ENCODE results near the gene TEX2. TPM values are rescaled to one million over a fixed set of nuclear protein-coding genes. Genes with fewer than 3 reads are reported as not detected.
A peak's percentile ranks its signal among the peaks of the same experiment; 100 is the strongest.

Gene TEX2
- total RNA-seq, 1 experiment from 2014 or later, result 10.8 TPM

DNA sequence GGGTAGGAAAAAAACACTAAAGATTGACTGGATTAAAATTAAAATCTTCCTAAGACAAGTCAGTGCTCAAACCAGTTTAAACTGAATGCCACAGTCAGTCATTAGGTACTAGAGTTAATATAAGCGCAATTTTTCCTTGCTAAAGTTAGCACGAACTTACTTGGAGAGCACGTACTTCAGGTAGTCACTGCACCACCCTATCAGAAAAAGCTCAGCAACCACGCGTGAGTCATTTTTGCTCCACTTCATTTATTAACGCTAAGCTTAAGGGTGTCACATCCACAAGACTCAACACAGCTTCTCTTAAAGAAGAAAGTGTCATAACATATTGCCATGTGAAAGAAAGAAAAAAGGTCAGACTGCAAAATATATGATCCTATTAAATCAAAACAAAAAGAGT lies 53.1 kb downstream of the TEX2 start:
- no peak for ATAC-seq
- Mint-ChIP-seq H3K4me3 (no peak overlapping the region), H3K27ac (peak overlapping the region; percentile 66), H3K9me3 (no peaks in the 10 kb centered on the region), H3K27me3 (ENCODE audit: low read depth) (no peaks in the 10 kb centered on the region), H3K4me1 (peaks cover 23% of the 10 kb centered on the region), H3K36me3 (peaks cover 15% of the 10 kb centered on the region)
- ChIA-PET POLR2A (no interaction called here), CTCF (interaction anchor here (0.6 to 1.2 kb wide), 3 partner anchors 9 to 27 kb away, joined by 3 to 5 read pairs (median 4); no protein-coding TSS in a partner anchor)
- TF ChIP-seq, protein P1, sequence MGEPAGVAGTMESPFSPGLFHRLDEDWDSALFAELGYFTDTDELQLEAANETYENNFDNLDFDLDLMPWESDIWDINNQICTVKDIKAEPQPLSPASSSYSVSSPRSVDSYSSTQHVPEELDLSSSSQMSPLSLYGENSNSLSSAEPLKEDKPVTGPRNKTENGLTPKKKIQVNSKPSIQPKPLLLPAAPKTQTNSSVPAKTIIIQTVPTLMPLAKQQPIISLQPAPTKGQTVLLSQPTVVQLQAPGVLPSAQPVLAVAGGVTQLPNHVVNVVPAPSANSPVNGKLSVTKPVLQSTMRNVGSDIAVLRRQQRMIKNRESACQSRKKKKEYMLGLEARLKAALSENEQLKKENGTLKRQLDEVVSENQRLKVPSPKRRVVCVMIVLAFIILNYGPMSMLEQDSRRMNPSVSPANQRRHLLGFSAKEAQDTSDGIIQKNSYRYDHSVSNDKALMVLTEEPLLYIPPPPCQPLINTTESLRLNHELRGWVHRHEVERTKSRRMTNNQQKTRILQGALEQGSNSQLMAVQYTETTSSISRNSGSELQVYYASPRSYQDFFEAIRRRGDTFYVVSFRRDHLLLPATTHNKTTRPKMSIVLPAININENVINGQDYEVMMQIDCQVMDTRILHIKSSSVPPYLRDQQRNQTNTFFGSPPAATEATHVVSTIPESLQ (CRISPR knock-in tag; IDR thresholded peaks at IDR 0.05), result no peak
- TF ChIP-seq, protein P2, sequence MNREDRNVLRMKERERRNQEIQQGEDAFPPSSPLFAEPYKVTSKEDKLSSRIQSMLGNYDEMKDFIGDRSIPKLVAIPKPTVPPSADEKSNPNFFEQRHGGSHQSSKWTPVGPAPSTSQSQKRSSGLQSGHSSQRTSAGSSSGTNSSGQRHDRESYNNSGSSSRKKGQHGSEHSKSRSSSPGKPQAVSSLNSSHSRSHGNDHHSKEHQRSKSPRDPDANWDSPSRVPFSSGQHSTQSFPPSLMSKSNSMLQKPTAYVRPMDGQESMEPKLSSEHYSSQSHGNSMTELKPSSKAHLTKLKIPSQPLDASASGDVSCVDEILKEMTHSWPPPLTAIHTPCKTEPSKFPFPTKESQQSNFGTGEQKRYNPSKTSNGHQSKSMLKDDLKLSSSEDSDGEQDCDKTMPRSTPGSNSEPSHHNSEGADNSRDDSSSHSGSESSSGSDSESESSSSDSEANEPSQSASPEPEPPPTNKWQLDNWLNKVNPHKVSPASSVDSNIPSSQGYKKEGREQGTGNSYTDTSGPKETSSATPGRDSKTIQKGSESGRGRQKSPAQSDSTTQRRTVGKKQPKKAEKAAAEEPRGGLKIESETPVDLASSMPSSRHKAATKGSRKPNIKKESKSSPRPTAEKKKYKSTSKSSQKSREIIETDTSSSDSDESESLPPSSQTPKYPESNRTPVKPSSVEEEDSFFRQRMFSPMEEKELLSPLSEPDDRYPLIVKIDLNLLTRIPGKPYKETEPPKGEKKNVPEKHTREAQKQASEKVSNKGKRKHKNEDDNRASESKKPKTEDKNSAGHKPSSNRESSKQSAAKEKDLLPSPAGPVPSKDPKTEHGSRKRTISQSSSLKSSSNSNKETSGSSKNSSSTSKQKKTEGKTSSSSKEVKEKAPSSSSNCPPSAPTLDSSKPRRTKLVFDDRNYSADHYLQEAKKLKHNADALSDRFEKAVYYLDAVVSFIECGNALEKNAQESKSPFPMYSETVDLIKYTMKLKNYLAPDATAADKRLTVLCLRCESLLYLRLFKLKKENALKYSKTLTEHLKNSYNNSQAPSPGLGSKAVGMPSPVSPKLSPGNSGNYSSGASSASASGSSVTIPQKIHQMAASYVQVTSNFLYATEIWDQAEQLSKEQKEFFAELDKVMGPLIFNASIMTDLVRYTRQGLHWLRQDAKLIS (CRISPR knock-in tag; IDR thresholded peaks at IDR 0.05; ENCODE audit: borderline replicate concordance), result no peak
- TF ChIP-seq ESRRA (CRISPR knock-in tag; IDR thresholded peaks at IDR 0.05; ENCODE audit: borderline replicate concordance) (no peak), NR1H2 (CRISPR knock-in tag; IDR thresholded peaks at IDR 0.05) (no peak), SMAD3 (CRISPR knock-in tag; IDR thresholded peaks at IDR 0.05; ENCODE audit: borderline replicate concordance) (no peak), ELF4 (CRISPR knock-in tag; IDR thresholded peaks at IDR 0.05; ENCODE audit: low read depth) (no peak), ETV6 (CRISPR knock-in tag; IDR thresholded peaks at IDR 0.05) (no peak), FOXJ3 (CRISPR knock-in tag; IDR thresholded peaks at IDR 0.05; ENCODE audit: borderline replicate concordance) (no peak), SOX15 (CRISPR knock-in tag; IDR thresholded peaks at IDR 0.05) (no peak)
- TF ChIP-seq, protein P3, sequence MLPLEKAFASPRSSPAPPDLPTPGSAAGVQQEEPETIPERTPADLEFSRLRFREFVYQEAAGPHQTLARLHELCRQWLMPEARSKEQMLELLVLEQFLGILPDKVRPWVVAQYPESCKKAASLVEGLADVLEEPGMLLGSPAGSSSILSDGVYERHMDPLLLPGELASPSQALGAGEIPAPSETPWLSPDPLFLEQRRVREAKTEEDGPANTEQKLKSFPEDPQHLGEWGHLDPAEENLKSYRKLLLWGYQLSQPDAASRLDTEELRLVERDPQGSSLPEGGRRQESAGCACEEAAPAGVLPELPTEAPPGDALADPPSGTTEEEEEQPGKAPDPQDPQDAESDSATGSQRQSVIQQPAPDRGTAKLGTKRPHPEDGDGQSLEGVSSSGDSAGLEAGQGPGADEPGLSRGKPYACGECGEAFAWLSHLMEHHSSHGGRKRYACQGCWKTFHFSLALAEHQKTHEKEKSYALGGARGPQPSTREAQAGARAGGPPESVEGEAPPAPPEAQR (CRISPR knock-in tag; IDR thresholded peaks at IDR 0.05), result no peak
- TF ChIP-seq, protein P4, sequence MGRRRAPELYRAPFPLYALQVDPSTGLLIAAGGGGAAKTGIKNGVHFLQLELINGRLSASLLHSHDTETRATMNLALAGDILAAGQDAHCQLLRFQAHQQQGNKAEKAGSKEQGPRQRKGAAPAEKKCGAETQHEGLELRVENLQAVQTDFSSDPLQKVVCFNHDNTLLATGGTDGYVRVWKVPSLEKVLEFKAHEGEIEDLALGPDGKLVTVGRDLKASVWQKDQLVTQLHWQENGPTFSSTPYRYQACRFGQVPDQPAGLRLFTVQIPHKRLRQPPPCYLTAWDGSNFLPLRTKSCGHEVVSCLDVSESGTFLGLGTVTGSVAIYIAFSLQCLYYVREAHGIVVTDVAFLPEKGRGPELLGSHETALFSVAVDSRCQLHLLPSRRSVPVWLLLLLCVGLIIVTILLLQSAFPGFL (CRISPR knock-in tag; IDR thresholded peaks at IDR 0.05; ENCODE audit: borderline replicate concordance), result no peak
- TF ChIP-seq, protein P5, sequence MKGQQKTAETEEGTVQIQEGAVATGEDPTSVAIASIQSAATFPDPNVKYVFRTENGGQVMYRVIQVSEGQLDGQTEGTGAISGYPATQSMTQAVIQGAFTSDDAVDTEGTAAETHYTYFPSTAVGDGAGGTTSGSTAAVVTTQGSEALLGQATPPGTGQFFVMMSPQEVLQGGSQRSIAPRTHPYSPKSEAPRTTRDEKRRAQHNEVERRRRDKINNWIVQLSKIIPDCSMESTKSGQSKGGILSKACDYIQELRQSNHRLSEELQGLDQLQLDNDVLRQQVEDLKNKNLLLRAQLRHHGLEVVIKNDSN (CRISPR knock-in tag; IDR thresholded peaks at IDR 0.05), result no peak
- TF ChIP-seq, protein P6, sequence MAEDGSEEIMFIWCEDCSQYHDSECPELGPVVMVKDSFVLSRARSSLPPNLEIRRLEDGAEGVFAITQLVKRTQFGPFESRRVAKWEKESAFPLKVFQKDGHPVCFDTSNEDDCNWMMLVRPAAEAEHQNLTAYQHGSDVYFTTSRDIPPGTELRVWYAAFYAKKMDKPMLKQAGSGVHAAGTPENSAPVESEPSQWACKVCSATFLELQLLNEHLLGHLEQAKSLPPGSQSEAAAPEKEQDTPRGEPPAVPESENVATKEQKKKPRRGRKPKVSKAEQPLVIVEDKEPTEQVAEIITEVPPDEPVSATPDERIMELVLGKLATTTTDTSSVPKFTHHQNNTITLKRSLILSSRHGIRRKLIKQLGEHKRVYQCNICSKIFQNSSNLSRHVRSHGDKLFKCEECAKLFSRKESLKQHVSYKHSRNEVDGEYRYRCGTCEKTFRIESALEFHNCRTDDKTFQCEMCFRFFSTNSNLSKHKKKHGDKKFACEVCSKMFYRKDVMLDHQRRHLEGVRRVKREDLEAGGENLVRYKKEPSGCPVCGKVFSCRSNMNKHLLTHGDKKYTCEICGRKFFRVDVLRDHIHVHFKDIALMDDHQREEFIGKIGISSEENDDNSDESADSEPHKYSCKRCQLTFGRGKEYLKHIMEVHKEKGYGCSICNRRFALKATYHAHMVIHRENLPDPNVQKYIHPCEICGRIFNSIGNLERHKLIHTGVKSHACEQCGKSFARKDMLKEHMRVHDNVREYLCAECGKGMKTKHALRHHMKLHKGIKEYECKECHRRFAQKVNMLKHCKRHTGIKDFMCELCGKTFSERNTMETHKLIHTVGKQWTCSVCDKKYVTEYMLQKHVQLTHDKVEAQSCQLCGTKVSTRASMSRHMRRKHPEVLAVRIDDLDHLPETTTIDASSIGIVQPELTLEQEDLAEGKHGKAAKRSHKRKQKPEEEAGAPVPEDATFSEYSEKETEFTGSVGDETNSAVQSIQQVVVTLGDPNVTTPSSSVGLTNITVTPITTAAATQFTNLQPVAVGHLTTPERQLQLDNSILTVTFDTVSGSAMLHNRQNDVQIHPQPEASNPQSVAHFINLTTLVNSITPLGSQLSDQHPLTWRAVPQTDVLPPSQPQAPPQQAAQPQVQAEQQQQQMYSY (CRISPR knock-in tag; IDR thresholded peaks at IDR 0.05), result no peak
- TF ChIP-seq, protein P7, sequence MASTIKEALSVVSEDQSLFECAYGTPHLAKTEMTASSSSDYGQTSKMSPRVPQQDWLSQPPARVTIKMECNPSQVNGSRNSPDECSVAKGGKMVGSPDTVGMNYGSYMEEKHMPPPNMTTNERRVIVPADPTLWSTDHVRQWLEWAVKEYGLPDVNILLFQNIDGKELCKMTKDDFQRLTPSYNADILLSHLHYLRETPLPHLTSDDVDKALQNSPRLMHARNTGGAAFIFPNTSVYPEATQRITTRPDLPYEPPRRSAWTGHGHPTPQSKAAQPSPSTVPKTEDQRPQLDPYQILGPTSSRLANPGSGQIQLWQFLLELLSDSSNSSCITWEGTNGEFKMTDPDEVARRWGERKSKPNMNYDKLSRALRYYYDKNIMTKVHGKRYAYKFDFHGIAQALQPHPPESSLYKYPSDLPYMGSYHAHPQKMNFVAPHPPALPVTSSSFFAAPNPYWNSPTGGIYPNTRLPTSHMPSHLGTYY (CRISPR knock-in tag; IDR thresholded peaks at IDR 0.05), result no peak
- no peak for DNase-seq (ENCODE audit: low spot score)

All from WTC11 (cell line).